Natural killer cell (primary cell): ENCODE measurements around the gene NUMBL. TPM values are rescaled to one million over a fixed set of nuclear protein-coding genes. Genes with fewer than 3 reads are reported as not detected.

Experiments used
- ATAC-seq, 3 donors: fragments of 150-1000 bp in 2 of 3; fragments of 200-7000 bp in 1 of 3; cut with Tn5 transposase; 1 replicate in 1 of 3; 2 replicates in 2 of 3; pipeline ENCODE4 v1.10.0; 2021; ENCODE audit warnings: mild to moderate bottlenecking in 2 of 3, moderate library complexity in 2 of 3
- DNase-seq, 2 donors: peaks; one replicate each; pipeline versions ENCODE4 v3.0.0 to v3.0.0-alpha.2; 2013 to 2021; ENCODE audit warnings: mixed read lengths in 1 of 2
- H3K27ac ChIP-seq: one replicate; pipeline ENCODE4 v1.5.1; 2013; ENCODE audit warnings: mild to moderate bottlenecking, low read length
- H3K27me3 ChIP-seq: one replicate; pipeline ENCODE4 v1.6.1; 2013; ENCODE audit warnings: low read length; ENCODE audit not compliant: control insufficient read depth, insufficient read depth
- H3K36me3 ChIP-seq: one replicate; pipeline ENCODE4 v1.6.1; 2013; ENCODE audit warnings: low read length; ENCODE audit not compliant: control insufficient read depth, insufficient read depth
- H3K4me1 ChIP-seq: one replicate; pipeline ENCODE4 v1.6.1; 2013; ENCODE audit warnings: low read length; ENCODE audit not compliant: control insufficient read depth, insufficient read depth
- H3K4me3 ChIP-seq: one replicate; pipeline ENCODE4 v1.5.1; 2013; ENCODE audit warnings: low read length
- H3K9me3 ChIP-seq: one replicate; pipeline ENCODE4 v1.6.1; 2013; ENCODE audit warnings: low read length; ENCODE audit not compliant: control insufficient read depth, insufficient read depth
- H3K27ac Mint-ChIP-seq, 2 donors: one replicate each; pipeline ENCODE4 v1.8.0; 2022; ENCODE audit warnings: mild to moderate bottlenecking in 2 of 2, mixed read lengths in 2 of 2, moderate library complexity in 1 of 2
- H3K27me3 Mint-ChIP-seq, 2 donors: one replicate each; pipeline ENCODE4 v1.8.0; 2022; ENCODE audit warnings: low read depth in 2 of 2, mixed read lengths in 2 of 2
- H3K36me3 Mint-ChIP-seq: one replicate; pipeline ENCODE4 v1.8.0; 2022; ENCODE audit warnings: mixed read lengths
- H3K4me1 Mint-ChIP-seq, 2 donors: one replicate each; pipeline ENCODE4 v1.8.0; 2022; ENCODE audit warnings: mixed read lengths in 2 of 2
- H3K4me3 Mint-ChIP-seq: one replicate; pipeline ENCODE4 v1.8.0; 2022; ENCODE audit warnings: mild to moderate bottlenecking, moderate library complexity, mixed read lengths
- H3K9me3 Mint-ChIP-seq, 2 donors: one replicate each; pipeline ENCODE4 v1.8.0; 2022; ENCODE audit warnings: mixed read lengths in 2 of 2
- WGBS: methylation state at CpG from one replicate; pipeline ENCODE4 v1.1.7; 2013; ENCODE audit warnings: missing lambda C conversion rate; ENCODE audit not compliant: insufficient coverage; 5-methylcytosine and 5-hydroxymethylcytosine counted together
- intact Hi-C: fragments of 100-400 bp; cut with micrococcal nuclease; formaldehyde crosslinking; loops from one replicate; pipeline ENCODE4 v1.14.2; 2022
- total RNA-seq, 4 donors: library from RNA; stranded (reverse); fragments of 120-200 nt in 1 of 4; gene quantifications; one replicate each; pipeline versions ENCODE4 v1.2.3 to v1.2.4, GENCODE V29; 2013 to 2022
- TF ChIP-seq, protein P1 (sequence below): fragments of 200-600 bp; IDR thresholded peaks from one replicate; pipeline ENCODE4 v1.8.0; 2022; ENCODE audit warnings: antibody characterized with exemption

Gene NUMBL
- total RNA-seq, 3 donors from 2014 or later (not counting 1 experiment from before 2014, with no cell fraction given): 9.9 to 19.5 (median 10.2) TPM

DNA sequence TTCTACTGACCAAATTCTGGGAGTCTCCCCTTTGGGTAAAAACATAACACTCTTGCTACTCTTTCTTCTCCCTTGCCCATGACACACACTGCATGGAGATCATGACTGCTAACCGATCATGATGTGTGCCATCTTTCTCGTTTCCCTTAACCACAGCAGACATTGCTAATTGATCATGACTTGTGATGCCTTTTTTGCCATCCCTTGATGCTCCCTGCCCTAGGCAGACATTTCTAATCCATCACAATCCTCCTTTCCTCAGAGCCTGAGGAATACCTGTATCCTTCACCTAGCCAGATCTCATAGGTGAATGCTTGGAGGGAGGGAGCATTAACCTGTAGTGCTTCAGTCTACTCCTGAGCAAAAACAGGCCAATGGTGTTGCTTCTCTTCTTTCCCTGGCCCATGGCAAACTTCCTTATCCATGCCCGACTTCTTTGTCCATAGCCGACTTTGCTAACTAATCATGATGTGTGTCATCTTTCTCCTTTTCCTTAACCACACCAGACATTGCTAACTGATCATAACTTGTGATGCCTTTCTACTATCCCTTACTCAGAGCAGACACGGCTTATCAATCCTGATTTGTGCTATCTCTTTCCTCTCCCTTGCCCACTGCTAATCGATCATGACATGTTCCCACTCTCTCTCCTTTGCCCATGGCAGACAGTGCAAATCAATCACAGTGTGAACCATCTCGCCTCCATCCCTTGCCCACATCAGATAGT is 17.7 kb downstream of the NUMBL start:
- H3K4me3 Mint-ChIP-seq: no peak overlapping the region
- no peak overlapping the region for H3K27ac ChIP-seq
- ATAC-seq (no peak), DNase-seq (no peak)
- no peaks in the 10 kb centered on the region for H3K9me3 Mint-ChIP-seq
- H3K27me3 ChIP-seq: no peaks in the 10 kb centered on the region
- H3K36me3 ChIP-seq: peaks cover 12% of the 10 kb centered on the region
- peak overlapping the region; percentile 18 for H3K4me3 ChIP-seq
- H3K9me3 ChIP-seq: peaks cover 6% of the 10 kb centered on the region
- no peaks in the 10 kb centered on the region for H3K36me3 Mint-ChIP-seq
- H3K27me3 Mint-ChIP-seq: no peaks in the 10 kb centered on the region
- 95% methylated on average over 7 of the region's 7 CpGs for whole genome bisulfite sequencing
- H3K4me1 ChIP-seq: peaks cover 26% of the 10 kb centered on the region
- no peak overlapping the region for H3K27ac Mint-ChIP-seq
- intact Hi-C loops: loop anchor here (1.0 to 5.0 kb wide), 2 partner anchors 15 to 45 kb away; partner anchors contain the start of genes COQ8B and ITPKC
- H3K4me1 Mint-ChIP-seq: no peaks in the 10 kb centered on the region
- TF ChIP-seq, protein P1, sequence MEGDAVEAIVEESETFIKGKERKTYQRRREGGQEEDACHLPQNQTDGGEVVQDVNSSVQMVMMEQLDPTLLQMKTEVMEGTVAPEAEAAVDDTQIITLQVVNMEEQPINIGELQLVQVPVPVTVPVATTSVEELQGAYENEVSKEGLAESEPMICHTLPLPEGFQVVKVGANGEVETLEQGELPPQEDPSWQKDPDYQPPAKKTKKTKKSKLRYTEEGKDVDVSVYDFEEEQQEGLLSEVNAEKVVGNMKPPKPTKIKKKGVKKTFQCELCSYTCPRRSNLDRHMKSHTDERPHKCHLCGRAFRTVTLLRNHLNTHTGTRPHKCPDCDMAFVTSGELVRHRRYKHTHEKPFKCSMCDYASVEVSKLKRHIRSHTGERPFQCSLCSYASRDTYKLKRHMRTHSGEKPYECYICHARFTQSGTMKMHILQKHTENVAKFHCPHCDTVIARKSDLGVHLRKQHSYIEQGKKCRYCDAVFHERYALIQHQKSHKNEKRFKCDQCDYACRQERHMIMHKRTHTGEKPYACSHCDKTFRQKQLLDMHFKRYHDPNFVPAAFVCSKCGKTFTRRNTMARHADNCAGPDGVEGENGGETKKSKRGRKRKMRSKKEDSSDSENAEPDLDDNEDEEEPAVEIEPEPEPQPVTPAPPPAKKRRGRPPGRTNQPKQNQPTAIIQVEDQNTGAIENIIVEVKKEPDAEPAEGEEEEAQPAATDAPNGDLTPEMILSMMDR: no peak

DNA sequence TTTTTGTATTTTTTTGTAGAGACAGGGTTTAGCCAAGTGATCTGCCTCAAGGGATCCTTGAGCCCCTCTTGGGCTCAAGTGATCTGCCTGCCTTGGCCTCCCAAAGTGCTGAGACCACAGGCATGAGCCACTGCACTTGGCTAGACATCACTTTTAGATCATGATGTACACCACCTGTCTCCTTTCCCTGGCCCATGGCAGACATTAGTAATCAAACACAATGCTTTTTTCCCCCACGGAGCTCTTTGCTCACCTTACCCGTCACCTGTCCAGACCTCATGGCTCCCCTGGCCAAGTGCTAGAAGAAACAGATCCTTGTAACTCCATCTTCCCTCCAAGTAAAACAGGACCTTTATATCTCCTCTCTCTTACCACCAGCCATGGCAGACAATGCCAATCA is 18.4 kb downstream of the NUMBL start:
- peaks cover 12% of the 10 kb centered on the region for H3K36me3 ChIP-seq
- TF ChIP-seq, protein P1: no peak
- H3K9me3 ChIP-seq: peaks cover 6% of the 10 kb centered on the region
- no peaks in the 10 kb centered on the region for H3K36me3 Mint-ChIP-seq
- no peaks in the 10 kb centered on the region for H3K4me1 Mint-ChIP-seq
- DNase-seq: no peak
- no peaks in the 10 kb centered on the region for H3K27me3 Mint-ChIP-seq
- H3K27ac ChIP-seq: no peak overlapping the region
- WGBS: 86% methylated on average over 2 of the region's 2 CpGs
- H3K4me3 ChIP-seq: no peak overlapping the region
- H3K4me1 ChIP-seq: peaks cover 26% of the 10 kb centered on the region
- no peak overlapping the region for H3K27ac Mint-ChIP-seq
- ATAC-seq: no peak
- no peaks in the 10 kb centered on the region for H3K9me3 Mint-ChIP-seq
- no peak overlapping the region for H3K4me3 Mint-ChIP-seq
- intact Hi-C loops: loop anchor here (5.0 kb wide), 1 partner anchor 45 kb away; the partner anchor contains the start of genes COQ8B and ITPKC
- H3K27me3 ChIP-seq: no peaks in the 10 kb centered on the region

DNA sequence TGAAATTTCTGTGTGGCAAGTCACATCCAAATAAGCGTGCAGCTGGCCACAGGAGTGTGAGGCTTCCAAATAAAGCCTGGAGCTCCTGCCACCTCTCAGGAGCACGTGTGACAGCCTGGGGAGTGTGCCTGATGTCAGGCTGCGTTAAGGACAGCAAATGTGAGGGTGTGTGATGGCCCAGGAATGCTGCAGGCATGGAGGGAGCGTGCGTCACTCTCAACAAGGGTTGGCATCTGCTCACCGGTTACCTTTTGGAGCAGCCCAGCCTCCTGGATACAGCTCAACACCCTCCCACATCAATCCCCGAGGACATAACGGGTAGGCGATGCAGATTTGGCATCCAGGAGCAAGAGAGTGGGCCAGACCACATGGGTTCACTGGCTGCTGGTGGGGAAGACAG is 19.0 kb downstream of the NUMBL start:
- 89% methylated on average over 9 of the region's 9 CpGs for WGBS
- Mint-ChIP-seq H3K4me1 (no peaks in the 10 kb centered on the region), H3K27me3 (no peaks in the 10 kb centered on the region), H3K4me3 (no peak overlapping the region), H3K36me3 (no peaks in the 10 kb centered on the region), H3K27ac (no peak overlapping the region), H3K9me3 (no peaks in the 10 kb centered on the region)
- Histone ChIP-seq H3K36me3 (peaks cover 12% of the 10 kb centered on the region), H3K9me3 (peaks cover 6% of the 10 kb centered on the region), H3K4me1 (peaks cover 26% of the 10 kb centered on the region), H3K27ac (no peak overlapping the region), H3K4me3 (no peak overlapping the region), H3K27me3 (no peaks in the 10 kb centered on the region)
- TF ChIP-seq, protein P1: no peak
- intact Hi-C loops: loop anchor here (5.0 kb wide), 1 partner anchor 46 kb away; the partner anchor contains the start of genes COQ8B and ITPKC
- DNase-seq (no peak), ATAC-seq (no peak)
